Measurements from ENCODE around the gene CACNA1S.

CACNA1S gene

GRCh38 chr1:201127755-201128455, 15.7 kb upstream of the CACNA1S start:
- peaks cover 0 to 4% (median 0%) of the 10 kb centered on the region in 3 donors for H3K36me3 ChIP-seq
- intact Hi-C loops (cut with DNase I; ENCODE audit: low total_unique reads) = no loop called here
- no peaks in the 10 kb centered on the region for H3K4me1 ChIP-seq
- H3K27me3 ChIP-seq = peaks cover 0 to 33% of the 10 kb centered on the region in 2 donors
- H3K27ac ChIP-seq = no peak overlapping the region
- no peaks in the 10 kb centered on the region for H3K9me3 ChIP-seq
- DNase-seq = no peak
- TF ChIP-seq, protein P1, sequence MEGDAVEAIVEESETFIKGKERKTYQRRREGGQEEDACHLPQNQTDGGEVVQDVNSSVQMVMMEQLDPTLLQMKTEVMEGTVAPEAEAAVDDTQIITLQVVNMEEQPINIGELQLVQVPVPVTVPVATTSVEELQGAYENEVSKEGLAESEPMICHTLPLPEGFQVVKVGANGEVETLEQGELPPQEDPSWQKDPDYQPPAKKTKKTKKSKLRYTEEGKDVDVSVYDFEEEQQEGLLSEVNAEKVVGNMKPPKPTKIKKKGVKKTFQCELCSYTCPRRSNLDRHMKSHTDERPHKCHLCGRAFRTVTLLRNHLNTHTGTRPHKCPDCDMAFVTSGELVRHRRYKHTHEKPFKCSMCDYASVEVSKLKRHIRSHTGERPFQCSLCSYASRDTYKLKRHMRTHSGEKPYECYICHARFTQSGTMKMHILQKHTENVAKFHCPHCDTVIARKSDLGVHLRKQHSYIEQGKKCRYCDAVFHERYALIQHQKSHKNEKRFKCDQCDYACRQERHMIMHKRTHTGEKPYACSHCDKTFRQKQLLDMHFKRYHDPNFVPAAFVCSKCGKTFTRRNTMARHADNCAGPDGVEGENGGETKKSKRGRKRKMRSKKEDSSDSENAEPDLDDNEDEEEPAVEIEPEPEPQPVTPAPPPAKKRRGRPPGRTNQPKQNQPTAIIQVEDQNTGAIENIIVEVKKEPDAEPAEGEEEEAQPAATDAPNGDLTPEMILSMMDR (IDR thresholded peaks at IDR 0.05) = no peak
- H3K4me3 ChIP-seq = no peak overlapping the region

DNA sequence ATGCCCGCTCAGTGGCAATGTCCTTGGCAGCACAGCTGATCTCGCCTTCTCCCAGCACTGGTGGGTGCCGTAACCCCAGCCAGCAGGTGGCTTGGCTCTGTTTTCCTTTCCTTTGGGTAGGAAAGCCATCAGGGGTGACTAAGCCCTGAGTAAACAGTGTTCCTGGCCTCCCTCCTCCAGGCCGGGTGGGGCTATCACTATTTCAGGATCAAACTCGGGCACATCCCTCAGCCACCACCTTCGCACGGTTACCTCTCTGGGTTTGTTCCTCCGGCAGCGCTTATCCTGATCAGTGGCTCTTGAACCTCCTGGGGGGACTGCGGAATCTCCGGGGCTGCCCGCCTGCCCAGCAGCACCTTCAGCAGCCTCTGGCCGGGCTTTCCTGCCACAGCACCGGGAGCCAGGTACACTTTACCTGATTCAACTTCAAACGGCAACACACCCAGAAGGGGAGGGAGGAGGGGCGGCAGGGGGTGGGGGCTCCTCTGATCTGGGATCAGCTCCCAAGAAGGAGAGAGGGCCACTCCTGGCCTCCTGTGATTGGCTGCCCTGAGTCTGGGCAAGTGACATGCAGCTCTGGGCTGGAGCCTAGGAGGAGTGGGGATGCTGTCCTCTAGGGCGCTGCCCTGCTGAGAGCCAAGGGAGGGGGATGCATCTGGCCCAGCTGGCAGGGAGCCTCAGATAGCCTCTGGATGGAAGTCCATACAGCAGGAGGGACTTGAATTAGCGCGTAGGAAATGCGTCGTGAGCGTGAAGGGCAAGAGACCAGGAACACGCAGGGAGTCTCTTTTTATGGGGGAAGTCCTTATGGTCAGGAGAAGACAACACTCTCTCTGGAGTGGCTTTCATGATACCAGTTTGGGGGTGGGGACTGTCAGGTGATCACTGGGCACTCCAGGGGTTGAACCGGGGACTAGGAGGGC, 14.9 kb upstream of the CACNA1S start, which contains the start of gene ASCL5:
TSS of gene ASCL5 (minus strand) at position 353 of the 923 bp plus-strand sequence. CDS start 11,812 bp downstream, outside the sequence.
- no peaks in the 10 kb centered on the region for H3K9me3 ChIP-seq
- intact Hi-C loops (cut with DNase I; ENCODE audit: low total_unique reads) = no loop called here
- peaks cover 0 to 41% of the 10 kb centered on the region in 2 donors for H3K27me3 ChIP-seq
- no peak within 1 kb of the TSS for H3K4me3 ChIP-seq
- TF ChIP-seq, protein P1 (IDR thresholded peaks at IDR 0.05) = no peak
- H3K36me3 ChIP-seq = no peaks in the 10 kb centered on the region
- no peaks in the 10 kb centered on the region for H3K4me1 ChIP-seq
- no peak for DNase-seq
- no peak within 1 kb of the TSS for H3K27ac ChIP-seq

DNA sequence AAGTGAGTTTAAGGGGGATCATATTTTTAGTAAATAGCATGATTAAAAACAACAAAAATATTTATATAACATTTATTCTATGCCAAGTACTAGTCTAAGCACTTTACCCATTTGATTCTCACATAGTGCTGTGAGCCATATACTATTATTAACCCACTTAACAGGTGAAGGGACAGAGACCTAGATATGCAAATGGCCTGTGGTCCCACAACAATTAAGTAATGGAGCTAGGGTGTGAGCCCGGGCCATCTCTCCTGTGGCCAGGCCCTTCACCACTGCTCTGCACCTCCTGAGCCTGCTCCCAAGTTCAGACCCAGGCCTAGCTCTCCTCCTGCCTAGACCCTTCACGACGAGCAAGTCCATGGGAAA, 14.2 kb upstream of the CACNA1S start:
- no peak overlapping the region for H3K27ac ChIP-seq
- no peak overlapping the region for H3K4me3 ChIP-seq
- no peaks in the 10 kb centered on the region for H3K9me3 ChIP-seq
- no peaks in the 10 kb centered on the region for H3K4me1 ChIP-seq
- TF ChIP-seq, protein P1 (IDR thresholded peaks at IDR 0.05) = no peak
- intact Hi-C loops (cut with DNase I; ENCODE audit: low total_unique reads) = no loop called here
- peaks cover 0 to 48% of the 10 kb centered on the region in 2 donors for H3K27me3 ChIP-seq
- DNase-seq = no peak
- no peaks in the 10 kb centered on the region for H3K36me3 ChIP-seq

- Histone ChIP-seq H3K4me3 (no peak overlapping the region), H3K27me3 (peaks cover 0 to 48% of the 10 kb centered on the region in 2 donors), H3K4me1 (no peaks in the 10 kb centered on the region), H3K9me3 (no peaks in the 10 kb centered on the region), H3K36me3 (no peaks in the 10 kb centered on the region), H3K27ac (no peak overlapping the region)
- no peak for DNase-seq
- TF ChIP-seq, protein P1 (IDR thresholded peaks at IDR 0.05) = no peak
- intact Hi-C loops (cut with DNase I; ENCODE audit: low total_unique reads) = no loop called here
Measured at GRCh38 chr1:201125800-201126199, 13.6 kb upstream of the CACNA1S start.

- H3K4me3 ChIP-seq = no peak overlapping the region
- peaks cover 0 to 48% of the 10 kb centered on the region in 2 donors for H3K27me3 ChIP-seq
- no peak overlapping the region for H3K27ac ChIP-seq
- no peaks in the 10 kb centered on the region for H3K4me1 ChIP-seq
- no peaks in the 10 kb centered on the region for H3K9me3 ChIP-seq
- no peak for DNase-seq
- TF ChIP-seq, protein P1 (IDR thresholded peaks at IDR 0.05) = no peak
- no peaks in the 10 kb centered on the region for H3K36me3 ChIP-seq
- intact Hi-C loops (cut with DNase I; ENCODE audit: low total_unique reads) = no loop called here
Measured at GRCh38 chr1:201125019-201125418, 12.8 kb upstream of the CACNA1S start.
